ENCODE measurements around the gene HUS1.
"Not testable (repeated sequence)": the region's sequence is repeated elsewhere in the genome, so short reads cannot be mapped to it uniquely, and the experiment has no call there.

Gene HUS1

DNA sequence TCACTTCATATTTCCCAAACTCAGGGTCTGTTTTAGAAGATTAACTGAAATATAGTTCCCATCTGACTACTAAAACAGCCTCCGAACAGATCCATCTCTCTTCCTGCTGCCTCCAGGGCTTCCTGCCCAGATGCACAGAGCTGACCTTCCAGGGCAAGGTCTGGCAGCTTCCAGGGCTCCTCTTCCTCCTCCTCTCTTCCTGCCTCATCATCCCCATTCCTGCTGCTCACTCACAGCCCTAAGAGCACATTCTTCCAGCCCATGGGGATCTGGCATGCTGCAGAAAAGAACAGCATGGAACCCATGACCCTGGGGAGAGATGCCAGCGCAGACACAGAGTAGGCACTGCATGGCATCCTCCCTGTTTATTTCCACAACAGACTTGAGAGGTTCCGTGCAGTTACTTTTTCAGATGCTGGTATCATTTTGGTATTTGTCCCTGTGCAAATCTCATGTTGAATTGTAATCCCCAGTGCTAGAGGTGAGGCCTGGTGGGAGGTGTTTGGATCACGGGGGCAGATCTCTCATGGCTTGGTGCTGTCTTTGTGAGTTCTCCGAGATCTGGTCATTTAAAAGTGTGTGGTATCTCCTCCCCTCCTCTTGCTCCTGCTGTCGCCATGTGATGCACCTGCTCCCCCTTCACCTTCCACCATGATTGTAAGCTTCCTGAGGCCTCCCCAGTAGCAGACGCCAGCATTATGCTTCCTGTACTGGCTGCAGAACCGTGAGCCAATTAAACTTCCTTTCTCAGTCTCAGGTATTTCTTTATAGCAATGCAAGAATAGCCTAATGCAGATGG is 35.5 kb downstream of the HUS1 start:
- no peak for DNase-seq

DNA sequence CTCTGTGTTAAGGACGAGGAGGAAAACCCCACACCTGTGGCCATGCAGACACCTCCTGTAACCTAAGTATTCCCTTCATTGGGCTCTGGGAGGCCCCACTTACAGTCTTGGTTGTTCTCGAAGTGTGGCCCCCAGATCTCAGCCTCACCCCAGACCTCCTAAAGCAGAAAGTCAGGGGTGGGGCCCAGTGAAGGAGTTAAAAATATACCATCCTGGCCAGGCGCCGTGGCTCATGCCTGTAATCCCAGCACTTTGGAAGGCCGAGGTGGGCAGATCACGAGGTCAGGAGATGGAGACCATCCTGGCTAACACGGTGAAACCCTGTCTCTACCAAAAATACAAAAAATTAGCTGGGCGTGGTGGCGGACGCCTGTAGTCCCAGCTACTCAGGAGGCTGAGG is 36.8 kb downstream of the HUS1 start:
- not testable (repeated sequence) for DNase-seq

DNA sequence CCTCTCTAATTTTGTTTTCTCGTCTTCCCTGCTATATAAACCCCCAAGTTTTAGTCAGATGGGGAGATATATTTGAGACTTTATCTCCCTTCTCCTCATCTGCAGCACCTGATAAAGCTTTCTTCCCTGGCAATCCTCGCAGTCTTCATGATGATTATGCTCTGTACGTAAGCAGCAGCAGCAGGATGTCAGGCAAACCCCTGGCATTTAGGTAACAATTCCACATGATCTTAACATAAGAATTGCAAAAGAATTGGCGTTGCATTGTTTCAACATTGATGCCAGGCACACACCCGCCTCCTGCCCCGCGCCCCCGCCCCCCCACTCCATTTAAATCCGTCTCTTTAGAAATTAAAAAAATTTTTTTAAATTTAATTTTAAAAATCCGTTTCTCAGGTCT is 37.3 kb downstream of the HUS1 start:
- DNase-seq, result no peak

DNA sequence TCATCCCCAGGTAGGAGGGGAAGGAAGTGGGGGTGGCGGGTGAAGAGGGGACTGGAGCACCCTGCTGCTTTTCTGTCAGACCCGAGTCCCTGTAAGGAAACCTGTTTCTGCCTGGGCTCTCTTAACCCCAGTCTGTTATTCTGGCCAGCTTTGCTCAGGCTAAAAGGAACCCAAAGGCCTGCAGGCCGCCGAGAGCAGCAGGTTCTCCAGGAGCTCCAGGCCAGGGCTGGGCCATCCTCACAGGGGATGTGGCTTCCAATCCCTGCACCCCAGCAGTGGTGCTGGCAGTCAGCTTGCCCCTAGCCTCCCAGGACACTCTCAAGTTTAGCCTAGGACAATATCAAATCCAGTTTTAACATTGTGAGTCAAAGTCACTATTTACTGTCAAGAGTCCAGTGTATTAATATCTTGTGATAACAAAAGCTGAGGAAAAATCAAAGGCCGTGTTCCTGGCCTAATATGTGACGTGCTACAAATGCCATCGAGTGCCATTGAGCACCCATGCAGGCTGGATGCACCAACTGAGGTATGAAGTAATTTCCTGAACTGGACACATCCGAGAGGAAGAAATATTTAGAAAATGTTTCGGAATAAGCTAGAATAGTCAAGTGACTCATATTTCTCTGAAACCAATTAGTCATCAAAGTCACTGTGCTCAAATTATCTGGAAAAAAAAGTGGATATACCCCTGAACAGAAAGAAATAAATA is 38.1 kb downstream of the HUS1 start:
- DNase-seq, result no peak

DNA sequence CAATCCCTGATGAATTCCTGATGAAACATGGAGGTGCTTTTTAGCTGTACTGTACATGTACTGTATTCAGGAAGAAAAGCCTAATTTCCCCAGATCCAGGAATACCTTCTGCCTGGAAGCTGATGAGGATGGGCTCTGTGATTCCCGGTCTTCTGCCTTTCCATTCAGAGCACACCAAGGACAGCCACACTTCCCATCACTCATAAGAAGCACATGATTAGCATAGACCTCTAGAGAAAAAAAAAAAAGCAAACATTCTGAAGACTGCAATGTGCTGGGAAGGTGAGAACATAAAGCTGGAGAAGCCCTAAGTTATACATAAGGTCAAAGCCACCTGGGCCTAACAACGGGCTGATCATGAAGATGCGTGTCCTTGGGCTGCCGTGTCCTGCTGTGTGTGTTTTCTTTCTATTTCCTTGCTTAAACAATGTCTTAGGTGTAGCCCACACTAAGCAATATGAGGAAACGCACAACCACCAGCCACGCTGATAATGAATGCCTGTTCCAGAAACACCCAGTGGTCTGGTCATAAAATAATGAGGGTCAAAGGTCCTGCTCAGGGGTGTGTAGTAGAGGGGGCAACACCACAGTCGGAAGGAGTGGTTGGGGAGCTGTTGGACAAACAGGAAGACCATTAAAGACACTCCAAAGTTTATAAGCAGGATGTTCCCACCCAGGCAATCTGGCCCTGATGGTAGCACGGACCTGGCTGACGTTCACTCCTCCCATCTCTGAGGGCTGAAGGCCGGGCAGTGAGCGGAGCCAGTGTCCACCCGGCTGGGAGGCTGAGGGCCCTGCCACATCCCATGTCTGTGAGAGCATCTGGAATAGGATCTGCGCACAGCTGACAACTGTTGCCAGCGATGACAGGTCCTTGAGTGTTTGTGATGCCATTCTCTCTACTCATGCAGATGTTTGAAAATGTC is 39.1 kb downstream of the HUS1 start:
- no peak for DNase-seq

DNA sequence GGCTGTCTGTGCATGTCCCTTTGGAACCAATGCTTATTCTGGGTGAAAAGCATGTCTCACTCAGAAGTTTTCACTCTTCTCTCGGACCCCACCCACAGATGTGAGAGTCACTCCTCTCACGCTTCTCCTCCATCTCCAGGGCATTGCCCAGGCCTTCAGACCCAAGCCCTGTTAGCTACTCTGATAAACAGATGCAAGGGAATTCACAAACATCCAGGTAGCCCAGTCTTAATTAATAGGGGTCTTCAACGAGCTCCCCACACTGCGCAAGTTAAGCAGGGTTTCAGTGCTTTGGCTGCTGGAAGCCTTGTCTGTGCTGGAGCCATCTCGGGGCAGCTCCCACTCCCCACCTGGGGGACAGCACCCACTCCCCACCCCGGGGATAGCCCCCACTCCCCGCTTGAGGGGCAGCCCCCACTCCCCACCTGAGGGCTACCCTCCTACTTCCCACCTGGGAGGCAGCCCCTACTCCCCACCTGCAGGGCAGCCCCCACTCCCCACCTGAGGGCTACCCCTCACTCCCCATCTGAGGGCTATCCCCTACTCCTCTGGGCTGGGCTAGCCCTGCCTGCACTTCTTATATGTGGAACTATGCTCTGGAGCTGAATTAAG is 39.9 kb downstream of the HUS1 start:
- no peak for DNase-seq

DNA sequence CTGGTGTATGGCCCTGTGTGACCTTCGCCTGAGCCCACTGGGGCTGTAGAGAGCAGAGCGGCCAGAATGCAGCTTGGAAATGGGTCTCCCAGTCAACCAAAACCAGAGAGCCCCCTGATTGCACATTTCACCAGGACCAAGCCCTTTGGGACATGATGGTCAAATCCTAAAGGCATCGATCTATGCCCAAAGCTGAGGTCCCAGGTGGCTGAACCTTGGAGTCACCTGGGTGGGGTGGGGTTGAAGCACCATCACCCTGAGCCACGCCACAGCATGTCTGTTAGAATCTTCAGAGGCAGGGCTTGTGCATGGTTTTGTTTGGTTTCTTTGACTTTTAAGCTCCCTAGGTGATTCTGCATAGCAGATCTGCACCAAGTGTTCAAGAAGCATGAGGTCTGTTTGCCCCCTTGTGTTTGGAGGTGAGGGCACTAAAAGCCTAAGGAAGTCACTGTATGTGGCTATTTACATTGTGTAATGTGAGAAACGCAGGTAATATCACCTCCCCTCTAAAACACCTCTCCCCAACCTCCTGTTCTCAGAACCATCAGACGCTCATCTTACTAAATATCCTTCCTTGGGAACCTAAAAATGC is 40.7 kb downstream of the HUS1 start:
- no peak for DNase-seq

DNA sequence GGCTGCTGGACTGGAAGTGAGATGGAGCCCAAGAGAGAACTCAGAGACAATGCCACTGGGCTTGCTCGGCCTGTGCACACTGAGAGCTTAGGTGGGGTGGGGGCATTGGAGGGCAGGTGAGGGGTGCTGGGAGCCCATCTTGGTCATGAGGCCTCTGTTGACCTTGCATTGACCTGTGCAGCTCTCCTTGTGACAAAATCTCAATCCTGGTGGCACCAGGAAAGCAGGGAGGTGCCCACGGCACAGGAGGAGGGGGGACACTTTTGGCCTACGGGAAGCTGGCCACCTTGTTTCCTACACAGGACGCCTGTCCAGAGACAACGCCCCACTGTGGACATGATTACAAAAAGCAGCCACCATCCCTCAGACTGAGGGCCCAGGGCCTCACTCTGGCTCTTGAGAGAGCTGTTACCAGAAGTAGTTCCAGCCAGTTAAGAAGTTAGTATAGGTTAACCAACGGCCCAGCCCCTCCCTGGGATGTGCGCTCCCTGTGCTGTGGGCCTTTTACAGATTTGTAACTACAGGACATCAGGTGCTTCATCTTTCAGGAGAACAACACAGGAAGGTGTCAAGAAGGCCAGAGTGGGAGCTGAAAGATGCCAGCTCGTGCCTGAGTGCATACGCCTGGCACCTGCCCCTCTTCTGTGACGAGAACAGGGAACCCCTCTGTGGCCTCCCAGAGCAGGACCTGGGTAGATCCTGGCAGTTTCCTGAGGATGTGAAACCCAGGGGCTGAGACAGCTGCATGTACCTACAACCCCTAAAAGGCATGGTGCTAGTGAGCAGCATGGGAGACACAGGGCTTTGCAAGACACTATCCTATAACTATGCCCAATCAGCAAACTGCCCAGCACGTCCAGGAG is 41.5 kb downstream of the HUS1 start:
- no peak for DNase-seq

DNA sequence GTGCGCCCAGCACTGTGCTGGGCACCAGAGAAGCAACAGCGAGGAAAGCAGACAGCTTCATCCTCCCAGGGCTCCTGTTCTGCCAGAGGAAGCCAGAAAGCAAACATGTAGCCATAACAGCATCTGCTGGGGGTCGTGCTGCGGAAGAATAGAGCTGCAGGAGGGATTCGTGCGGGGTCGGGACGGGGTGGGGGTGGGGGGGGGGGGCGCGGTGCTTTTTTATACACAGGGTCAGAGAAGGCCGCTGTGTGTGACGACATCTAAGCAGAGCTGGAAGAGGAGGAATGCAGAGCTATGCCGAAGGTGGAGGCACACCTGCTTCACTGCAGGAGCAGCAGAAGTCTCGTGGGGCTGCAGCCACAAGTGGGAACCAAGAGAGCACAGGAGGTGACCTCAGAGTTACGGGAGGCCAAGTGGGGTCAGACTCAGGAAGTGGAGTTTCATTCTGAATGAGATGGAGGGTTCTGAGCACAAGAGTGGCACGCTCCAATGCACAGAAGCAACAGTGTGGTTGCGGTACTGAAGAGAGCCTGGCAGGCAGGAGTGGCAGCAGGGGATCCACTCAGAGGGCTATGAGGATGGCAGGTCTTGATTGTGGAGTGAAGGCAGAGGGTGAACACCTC is 42.2 kb downstream of the HUS1 start:
- no peak for DNase-seq

DNA sequence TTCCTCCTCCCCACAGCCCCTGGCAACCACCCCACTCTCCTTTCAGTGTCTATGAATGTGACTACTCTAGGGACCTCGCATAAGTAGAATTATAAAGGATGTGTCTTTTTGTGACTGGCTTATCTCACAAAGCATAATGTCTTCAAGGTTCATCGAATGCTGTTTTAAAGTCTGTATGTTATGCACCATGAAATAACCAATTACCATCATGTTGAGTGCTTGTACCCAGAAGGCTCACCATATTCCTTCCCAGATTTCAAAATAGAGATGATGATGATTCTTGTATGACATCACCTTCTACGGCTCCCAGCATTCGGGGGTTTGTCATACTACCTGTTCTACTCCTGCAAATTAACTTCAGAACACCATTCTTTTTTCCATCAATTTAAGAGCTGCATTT is 43.1 kb downstream of the HUS1 start:
- no peak for DNase-seq

DNA sequence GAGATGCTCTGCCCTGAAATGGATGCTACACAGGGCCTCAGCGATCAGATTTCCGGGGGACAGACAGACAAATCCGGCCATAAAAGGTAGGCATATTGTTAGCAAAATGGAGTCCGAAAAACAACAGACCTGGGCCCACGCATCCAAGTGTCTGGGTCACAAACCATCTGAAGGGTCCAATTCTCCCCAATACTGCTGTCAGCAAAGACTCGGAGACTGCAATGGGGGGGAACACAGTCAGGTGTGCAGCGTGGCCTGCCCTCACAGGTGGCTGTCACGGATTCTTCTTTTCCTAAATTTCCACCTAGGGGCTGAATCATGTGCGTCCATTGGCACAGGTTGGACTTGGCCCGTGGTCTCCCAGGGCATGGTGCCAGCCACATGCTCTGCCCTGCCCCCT is 44.1 kb downstream of the HUS1 start:
- DNase-seq, result no peak

DNA sequence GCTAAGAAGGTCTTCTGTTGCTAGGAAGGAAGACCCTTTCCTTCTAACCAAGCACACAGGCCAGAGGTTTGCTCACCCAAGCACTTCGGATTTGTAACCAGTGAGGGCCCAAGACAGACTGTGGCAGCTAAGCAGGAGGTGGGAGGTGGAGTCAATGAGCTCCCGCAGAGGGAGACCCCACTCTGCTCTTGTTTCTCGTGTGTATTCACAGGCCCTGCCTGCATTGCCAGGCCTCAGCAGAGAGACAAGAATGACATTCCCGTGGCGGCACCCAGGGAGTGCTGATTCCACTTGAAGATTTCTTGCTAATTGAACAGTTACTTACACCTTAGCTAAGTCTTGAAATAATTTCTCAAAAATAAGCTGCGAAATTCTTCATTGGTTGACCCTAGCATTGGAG is 44.6 kb downstream of the HUS1 start:
- DNase-seq, result no peak

DNA sequence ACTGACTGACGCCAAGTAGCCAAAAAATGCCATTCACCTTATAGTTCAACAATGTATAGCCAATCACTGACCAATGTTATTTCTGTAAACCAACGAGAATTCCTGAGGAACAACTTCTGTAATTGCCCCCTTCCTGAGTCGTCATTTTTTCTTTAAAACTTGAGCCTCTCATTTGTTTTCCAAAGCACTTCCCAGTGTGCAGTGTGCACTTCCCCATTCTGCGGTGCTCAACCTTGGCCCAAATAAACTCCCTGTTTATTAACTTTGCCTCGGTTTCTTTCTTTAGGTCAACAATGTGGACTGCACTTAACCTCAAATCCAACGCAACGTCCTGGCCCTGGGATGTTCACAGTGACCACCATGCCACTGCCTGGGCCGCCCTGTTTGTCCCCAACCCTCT is 46.2 kb downstream of the HUS1 start:
- no peak for DNase-seq

DNA sequence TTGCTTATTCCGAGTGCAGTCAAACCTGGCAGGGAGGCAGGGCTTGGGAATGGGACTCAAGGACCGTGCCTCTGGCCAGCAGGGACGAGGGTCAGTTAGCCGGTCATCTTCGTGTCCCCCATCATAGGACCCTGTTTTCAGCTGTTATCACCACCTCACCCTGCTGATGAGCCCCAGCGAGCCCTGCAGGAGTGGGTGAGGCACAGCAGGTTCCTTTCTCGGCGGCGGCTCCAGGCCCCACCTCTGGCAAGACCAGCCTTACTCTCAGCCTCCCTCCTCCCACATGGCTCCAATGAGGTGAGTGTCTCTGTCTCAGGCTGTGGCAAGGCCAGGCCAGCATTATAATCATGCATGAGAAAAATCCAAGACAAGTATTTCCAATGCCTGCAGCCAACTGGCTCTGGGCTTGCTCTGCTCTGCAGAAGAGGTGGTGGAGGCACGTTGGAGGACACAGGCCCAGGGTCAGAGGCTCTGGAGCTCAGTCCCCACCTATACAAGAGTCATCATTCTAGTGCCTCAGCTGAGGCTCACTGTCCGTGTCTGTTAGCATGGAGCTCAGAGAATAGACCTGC is 46.9 kb downstream of the HUS1 start:
- DNase-seq, result no peak

DNA sequence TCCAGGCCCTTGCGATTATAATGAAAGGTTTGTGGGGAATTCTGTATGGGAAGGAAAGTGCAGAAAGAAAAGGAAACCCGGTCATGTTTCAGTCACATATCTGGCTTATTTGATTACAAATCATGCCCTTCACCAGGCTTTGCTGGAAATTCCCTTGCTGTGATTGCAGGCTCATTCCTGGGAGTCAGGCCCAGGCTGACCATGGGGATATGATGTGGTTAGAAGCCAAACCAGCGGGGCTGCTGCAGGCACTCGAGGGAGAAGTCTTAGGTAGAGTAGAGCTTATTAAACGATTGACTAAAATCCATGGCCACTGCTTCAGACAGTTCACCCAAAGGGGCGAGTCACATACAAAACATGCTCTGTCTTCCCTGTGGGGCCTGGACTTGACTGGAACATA is 47.4 kb downstream of the HUS1 start:
- no peak for DNase-seq

DNA sequence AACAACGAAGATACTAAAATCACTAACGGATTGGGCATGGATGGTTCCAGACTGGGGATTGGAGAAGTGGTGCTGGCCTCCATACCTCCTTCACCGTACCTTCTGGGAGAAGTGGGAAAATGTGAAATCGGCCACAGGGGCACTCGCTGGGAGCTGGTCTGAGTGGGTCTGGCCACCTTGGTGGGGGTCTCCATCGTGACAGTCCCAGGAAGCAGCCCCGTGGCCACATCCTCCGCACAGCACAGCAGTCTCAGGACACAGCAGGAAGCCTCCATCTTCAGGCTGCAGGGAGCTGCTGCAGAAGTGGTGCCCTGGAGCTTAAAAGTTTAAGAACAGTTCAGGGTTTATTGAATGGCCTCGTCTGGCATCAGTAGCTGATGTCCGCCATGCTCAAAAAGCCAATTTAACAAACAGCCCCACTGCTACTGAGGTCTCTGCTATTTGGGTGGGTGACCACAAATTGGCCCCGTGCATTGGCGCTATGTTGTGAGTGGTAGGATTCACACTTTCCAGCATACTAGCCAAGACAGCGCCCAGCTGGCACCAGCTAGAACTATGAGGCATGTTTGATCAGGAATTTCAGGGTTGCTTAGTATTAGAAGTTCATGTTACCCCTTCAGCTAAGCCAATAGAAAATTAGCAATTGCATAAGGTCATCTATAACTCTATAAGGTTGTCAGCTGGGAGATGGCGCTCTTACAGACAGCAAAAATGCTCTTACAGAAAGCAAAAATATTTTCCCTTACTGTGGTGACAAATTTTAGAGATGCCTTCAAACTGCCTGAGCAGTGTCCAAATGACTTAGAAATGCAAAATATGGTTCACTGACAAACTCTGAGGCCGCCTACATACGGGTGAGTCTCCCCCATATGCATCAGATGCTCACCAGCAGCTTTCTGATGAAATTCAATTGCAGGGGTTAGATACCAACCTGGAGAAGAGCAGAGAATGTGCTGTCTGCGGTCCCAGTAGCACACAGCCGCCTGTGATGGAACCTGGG is 48.1 kb downstream of the HUS1 start:
- no peak for DNase-seq

DNA sequence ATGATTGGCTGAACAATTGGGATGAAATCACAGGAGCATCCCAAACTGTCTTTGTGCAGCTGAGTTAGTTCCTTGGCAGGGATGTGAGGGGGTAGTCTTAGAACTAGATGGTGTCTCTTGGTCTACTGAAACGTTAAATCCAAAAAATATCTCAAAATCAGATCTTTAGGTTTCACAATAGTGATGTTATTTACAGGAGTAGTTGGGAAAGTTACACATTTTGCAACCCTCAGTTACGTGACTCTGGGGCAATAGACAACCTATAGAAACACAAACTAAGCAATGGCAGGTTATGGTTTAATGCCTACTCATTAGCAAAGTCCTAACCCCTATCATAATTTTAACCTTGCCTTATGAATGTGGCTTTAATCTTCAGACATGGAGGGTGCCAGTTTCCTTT is 55.1 kb downstream of the HUS1 start:
- DNase-seq, result no peak

DNA sequence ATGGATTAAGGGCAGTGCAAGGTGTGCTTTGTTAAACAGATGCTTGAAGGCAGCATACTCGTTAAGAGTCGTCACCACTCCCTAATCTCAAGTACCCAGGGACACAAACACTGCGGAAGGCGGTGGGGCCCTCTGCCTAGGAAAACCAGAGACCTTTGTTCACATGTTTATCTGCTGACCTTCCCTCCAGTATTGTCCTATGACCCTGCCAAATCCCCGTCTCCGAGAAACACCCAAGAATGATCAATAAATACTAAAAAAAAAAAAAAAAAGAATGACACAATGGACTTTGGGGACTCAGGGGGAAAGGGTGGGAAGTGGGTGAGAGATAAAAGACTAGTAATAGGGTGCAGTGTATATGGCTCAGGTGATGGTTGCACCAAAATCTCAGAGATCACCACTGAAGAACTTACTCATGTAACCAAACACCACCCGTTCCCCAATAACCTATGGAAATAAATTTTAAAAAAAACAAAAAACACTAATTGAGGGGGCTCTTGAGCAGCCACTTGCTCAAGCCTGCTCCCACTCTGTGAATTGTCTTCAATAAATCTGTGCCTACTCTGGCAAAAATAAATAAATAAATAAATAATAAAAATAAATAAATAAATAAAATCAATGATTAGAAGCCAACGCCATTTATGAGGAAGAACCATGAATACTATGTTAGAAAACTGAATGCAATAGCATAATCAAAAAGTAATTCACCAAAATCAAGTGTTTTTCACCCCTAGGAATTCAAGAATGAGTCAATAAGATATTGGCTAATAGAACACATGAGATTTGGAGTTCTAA is 56.1 kb downstream of the HUS1 start:
- not testable (repeated sequence) for DNase-seq

DNA sequence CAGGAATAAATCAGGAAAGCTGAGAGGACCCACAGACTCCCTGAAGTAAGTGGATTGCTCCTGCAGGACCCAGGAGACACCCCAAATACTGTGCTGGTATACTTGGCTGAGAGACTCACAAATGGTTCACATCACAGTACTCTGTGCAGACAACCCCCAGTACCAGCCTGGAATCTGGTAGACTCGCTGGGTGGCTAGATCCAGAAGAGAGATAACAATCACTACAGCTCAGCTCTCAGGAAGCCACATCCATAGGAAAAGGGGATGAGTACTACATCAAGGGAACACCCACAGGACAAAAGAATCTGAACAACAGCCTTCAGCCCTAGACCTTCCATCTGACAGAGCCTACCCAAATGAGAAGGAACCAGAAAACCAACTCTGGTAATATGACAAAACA is 62.9 kb downstream of the HUS1 start:
- not testable (repeated sequence) for DNase-seq
